Caco-2 (cell line): ENCODE measurements around the gene KY. TPM values are rescaled to one million over a fixed set of nuclear protein-coding genes. Genes with fewer than 3 reads are reported as not detected.

ENCODE experiments used
- BruUV-seq: library from RNA; stranded (reverse); fragments of 400-500 nt; replicated peaks from 2 replicates; lab custom pipeline; 2021; lab: Mats Ljungman, UMichigan
- CTCF ChIA-PET: fragments of 300-600 bp; sonication (Branson Sonifier 250); formaldehyde crosslinking; loops from one replicate; lab custom pipeline; 2022; ENCODE audit warnings: antibody characterized with exemption; lab: Charles Lee
- POLR2A ChIA-PET: fragments of 300-600 bp; sonication (Branson Sonifier 250); formaldehyde crosslinking; loops from one replicate; lab custom pipeline; 2022; ENCODE audit warnings: antibody characterized with exemption; lab: Charles Lee
- DNase-seq, 2 experiments: peaks; one replicate each; pipeline versions ENCODE4 v3.0.0 to v3.0.0-alpha.2; 2020 to 2022
- H3K27me3 ChIP-seq: replicated peaks from 2 replicates; pipeline ENCODE4 v1.6.0; 2011; ENCODE audit warnings: low read length; ENCODE audit not compliant: control insufficient read depth, insufficient read depth
- H3K36me3 ChIP-seq: 2 replicates; pipeline ENCODE4 v1.5.1; 2011; ENCODE audit warnings: low read length; ENCODE audit not compliant: control insufficient read depth, insufficient read depth
- H3K4me1 ChIP-seq: fragments of 250-450 bp; sonication (Bioruptor Pico); 2 replicates; pipeline ENCODE4 v1.5.1; 2020; ENCODE audit warnings: mild to moderate bottlenecking
- H3K4me3 ChIP-seq: 2 replicates; pipeline ENCODE4 v1.5.1; 2011; ENCODE audit warnings: low read depth, mild to moderate bottlenecking, control low read depth, low read length
- H3K9me3 ChIP-seq: fragments of 250-450 bp; sonication (Bioruptor Pico); 2 replicates; pipeline ENCODE4 v1.5.1; 2020; ENCODE audit warnings: mild to moderate bottlenecking, moderate library complexity
- H3K27ac Mint-ChIP-seq: one replicate; pipeline ENCODE4 v1.8.0; 2022; ENCODE audit warnings: mixed read lengths; ENCODE audit not compliant: unreplicated experiment
- H3K27me3 Mint-ChIP-seq: one replicate; pipeline ENCODE4 v1.8.0; 2022; ENCODE audit warnings: mixed read lengths; ENCODE audit not compliant: insufficient read depth, unreplicated experiment
- H3K36me3 Mint-ChIP-seq: one replicate; pipeline ENCODE4 v1.8.0; 2022; ENCODE audit warnings: mild to moderate bottlenecking, mixed read lengths; ENCODE audit not compliant: insufficient read depth, unreplicated experiment
- H3K4me1 Mint-ChIP-seq: one replicate; pipeline ENCODE4 v1.8.0; 2022; ENCODE audit warnings: low read depth, mixed read lengths; ENCODE audit not compliant: unreplicated experiment
- H3K4me3 Mint-ChIP-seq: one replicate; pipeline ENCODE4 v1.8.0; 2022; ENCODE audit warnings: mild to moderate bottlenecking, moderate library complexity, mixed read lengths; ENCODE audit not compliant: unreplicated experiment
- H3K9me3 Mint-ChIP-seq: one replicate; pipeline ENCODE4 v1.8.0; 2022; ENCODE audit warnings: mixed read lengths; ENCODE audit not compliant: unreplicated experiment
- intact Hi-C: fragments of 100-400 bp; cut with micrococcal nuclease; formaldehyde crosslinking; loops from one replicate; pipeline ENCODE4 v1.10.0; 2022; ENCODE audit not compliant: unreplicated experiment
- total RNA-seq: library from RNA; stranded (reverse); gene quantifications from 2 replicates; pipeline ENCODE4 v1.2.3, GENCODE V29; 2022
- TF ChIP-seq, protein P1 (sequence below), 2 experiments: fragments of 200-600 bp in 1 of 2; IDR thresholded peaks; 1 replicate in 1 of 2; 2 replicates in 1 of 2; pipeline versions ENCODE4 v1.5.1 to v1.8.0; 2011 to 2022; ENCODE audit warnings: antibody characterized with exemption in 1 of 2, control low read depth in 1 of 2, inconsistent platforms in 1 of 2, low read depth in 1 of 2, low read length in 1 of 2, mild to moderate bottlenecking in 1 of 2, moderate library complexity in 1 of 2; ENCODE audit not compliant: insufficient read depth in 1 of 2, severe bottlenecking in 1 of 2, unreplicated experiment in 1 of 2

Gene KY
- total RNA-seq, 1 experiment from 2014 or later, result not detected

- Mint-ChIP-seq H3K4me1 (no peaks in the 10 kb centered on the region), H3K27ac (no peak overlapping the region), H3K9me3 (no peaks in the 10 kb centered on the region), H3K4me3 (no peak overlapping the region), H3K36me3 (no peaks in the 10 kb centered on the region), H3K27me3 (peaks cover 7% of the 10 kb centered on the region)
- ChIA-PET CTCF (interaction anchor here (0.6 kb wide), 1 partner anchor 41 kb away, joined by 3 read pairs; no protein-coding TSS in a partner anchor), POLR2A (no interaction called here)
- BruUV-seq, result no TSS peak
- Histone ChIP-seq H3K36me3 (no peaks in the 10 kb centered on the region), H3K4me1 (no peaks in the 10 kb centered on the region), H3K27me3 (no peaks in the 10 kb centered on the region), H3K4me3 (no peak overlapping the region), H3K9me3 (no peaks in the 10 kb centered on the region)
- TF ChIP-seq, protein P1, sequence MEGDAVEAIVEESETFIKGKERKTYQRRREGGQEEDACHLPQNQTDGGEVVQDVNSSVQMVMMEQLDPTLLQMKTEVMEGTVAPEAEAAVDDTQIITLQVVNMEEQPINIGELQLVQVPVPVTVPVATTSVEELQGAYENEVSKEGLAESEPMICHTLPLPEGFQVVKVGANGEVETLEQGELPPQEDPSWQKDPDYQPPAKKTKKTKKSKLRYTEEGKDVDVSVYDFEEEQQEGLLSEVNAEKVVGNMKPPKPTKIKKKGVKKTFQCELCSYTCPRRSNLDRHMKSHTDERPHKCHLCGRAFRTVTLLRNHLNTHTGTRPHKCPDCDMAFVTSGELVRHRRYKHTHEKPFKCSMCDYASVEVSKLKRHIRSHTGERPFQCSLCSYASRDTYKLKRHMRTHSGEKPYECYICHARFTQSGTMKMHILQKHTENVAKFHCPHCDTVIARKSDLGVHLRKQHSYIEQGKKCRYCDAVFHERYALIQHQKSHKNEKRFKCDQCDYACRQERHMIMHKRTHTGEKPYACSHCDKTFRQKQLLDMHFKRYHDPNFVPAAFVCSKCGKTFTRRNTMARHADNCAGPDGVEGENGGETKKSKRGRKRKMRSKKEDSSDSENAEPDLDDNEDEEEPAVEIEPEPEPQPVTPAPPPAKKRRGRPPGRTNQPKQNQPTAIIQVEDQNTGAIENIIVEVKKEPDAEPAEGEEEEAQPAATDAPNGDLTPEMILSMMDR (IDR thresholded peaks at IDR 0.05; ENCODE audit: insufficient read depth in 1 of 2, low read depth in 1 of 2, low read length in 1 of 2, severe bottlenecking in 1 of 2, unreplicated experiment in 1 of 2), result no peak
- no peak for DNase-seq
- intact Hi-C loops, result loop anchor here (1.0 to 2.0 kb wide), 2 partner anchors 41 to 333 kb away; no protein-coding TSS in a partner anchor
Observed at GRCh38 chr3:134641671-134642300, 9.0 kb downstream of the KY start.

- BruUV-seq, result no TSS peak
- H3K9me3 Mint-ChIP-seq, result no peaks in the 10 kb centered on the region
- H3K4me1 Mint-ChIP-seq, result no peaks in the 10 kb centered on the region
- no peak overlapping the region for H3K27ac Mint-ChIP-seq
- Histone ChIP-seq H3K9me3 (no peaks in the 10 kb centered on the region), H3K4me1 (no peaks in the 10 kb centered on the region), H3K27me3 (no peaks in the 10 kb centered on the region), H3K36me3 (no peaks in the 10 kb centered on the region), H3K4me3 (no peak overlapping the region)
- H3K36me3 Mint-ChIP-seq, result no peaks in the 10 kb centered on the region
- ChIA-PET POLR2A (no interaction called here), CTCF (interaction anchor here (1.0 to 1.2 kb wide), 2 partner anchors 10 to 40 kb away, joined by 3 to 6 read pairs; no protein-coding TSS in a partner anchor)
- H3K27me3 Mint-ChIP-seq, result peaks cover 7% of the 10 kb centered on the region
- TF ChIP-seq, protein P1 (IDR thresholded peaks at IDR 0.05; ENCODE audit: insufficient read depth in 1 of 2, low read depth in 1 of 2, low read length in 1 of 2, severe bottlenecking in 1 of 2, unreplicated experiment in 1 of 2), result peak; percentile 70 to 72
- DNase-seq, result peak in 1 of 2 experiments; percentile 38
- intact Hi-C loops, result loop anchor here (1.0 to 2.0 kb wide), 2 partner anchors 41 to 332 kb away; no protein-coding TSS in a partner anchor
- H3K4me3 Mint-ChIP-seq, result no peak overlapping the region
Observed at GRCh38 chr3:134640872-134641470, 9.9 kb downstream of the KY start.

DNA sequence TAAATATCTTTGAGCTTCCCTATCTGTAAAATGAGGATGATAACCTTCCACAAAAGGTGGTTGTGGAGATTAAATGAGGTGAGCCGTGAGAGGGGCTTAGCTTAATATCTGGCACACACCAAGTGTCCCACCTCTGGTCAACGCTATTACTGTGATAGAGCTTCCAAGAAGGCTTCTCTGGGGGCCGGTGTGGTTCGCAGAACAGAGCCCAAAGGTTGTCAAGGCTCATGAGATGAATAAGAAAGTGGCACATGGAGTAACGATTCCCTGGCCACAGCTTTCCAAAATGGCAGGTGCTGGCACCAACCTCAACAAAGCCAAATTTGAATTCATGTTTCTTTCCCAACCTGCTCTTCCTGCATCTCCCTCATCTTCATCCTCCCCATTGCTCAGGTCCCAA is 10.4 kb downstream of the KY start:
- no peaks in the 10 kb centered on the region for H3K36me3 ChIP-seq
- POLR2A ChIA-PET, result no interaction called here
- intact Hi-C loops, result loop anchor here (2.0 kb wide), 1 partner anchor 332 kb away; no protein-coding TSS in a partner anchor
- no peak overlapping the region for H3K4me3 ChIP-seq
- H3K9me3 Mint-ChIP-seq, result no peaks in the 10 kb centered on the region
- CTCF ChIA-PET, result interaction anchor here (1.0 to 1.2 kb wide), 2 partner anchors 10 to 39 kb away, joined by 3 to 6 read pairs; no protein-coding TSS in a partner anchor
- DNase-seq, result no peak
- TF ChIP-seq, protein P1 (IDR thresholded peaks at IDR 0.05; ENCODE audit: insufficient read depth in 1 of 2, low read depth in 1 of 2, low read length in 1 of 2, severe bottlenecking in 1 of 2, unreplicated experiment in 1 of 2), result no peak
- H3K27ac Mint-ChIP-seq, result no peak overlapping the region
- H3K4me3 Mint-ChIP-seq, result no peak overlapping the region
- H3K27me3 ChIP-seq, result no peaks in the 10 kb centered on the region
- no peaks in the 10 kb centered on the region for H3K4me1 Mint-ChIP-seq
- no peaks in the 10 kb centered on the region for H3K4me1 ChIP-seq
- peaks cover 4% of the 10 kb centered on the region for H3K27me3 Mint-ChIP-seq
- no TSS peak for BruUV-seq
- H3K9me3 ChIP-seq, result no peaks in the 10 kb centered on the region
- H3K36me3 Mint-ChIP-seq, result no peaks in the 10 kb centered on the region
